HG03159 (cell line): ENCODE measurements around the gene MVD.

Experiments
- ATAC-seq: cut with Tn5 transposase; IDR thresholded peaks from one replicate; pipeline ENCODE4 v1.9.1; 2021; ENCODE audit warnings: mild to moderate bottlenecking, moderate library complexity; ENCODE audit not compliant: unreplicated experiment

Gene MVD

GRCh38 chr16:88627531-88628411 lies 35.1 kb downstream of the MVD start:
- ATAC-seq, result no peak

DNA sequence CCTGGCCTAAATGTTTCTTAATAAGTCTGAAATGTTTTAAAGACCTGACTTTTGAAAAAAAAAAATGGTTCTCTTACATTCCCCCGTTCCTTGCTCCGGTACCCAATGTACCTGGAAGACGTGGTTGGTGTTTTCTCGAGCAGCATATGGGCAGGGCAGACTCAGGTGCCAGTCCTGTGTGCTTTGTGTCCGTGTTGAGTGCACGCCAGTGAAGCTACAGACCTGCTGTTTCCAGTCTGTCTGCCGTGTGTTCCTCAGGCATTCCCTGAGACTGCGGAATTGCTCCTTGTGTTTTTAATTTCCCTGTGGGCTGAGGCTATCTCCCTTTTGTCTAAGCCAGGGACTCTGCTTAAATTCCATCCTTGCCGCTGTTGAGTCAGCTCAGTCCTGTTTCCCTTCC lies 36.2 kb downstream of the MVD start:
- ATAC-seq, result no peak

DNA sequence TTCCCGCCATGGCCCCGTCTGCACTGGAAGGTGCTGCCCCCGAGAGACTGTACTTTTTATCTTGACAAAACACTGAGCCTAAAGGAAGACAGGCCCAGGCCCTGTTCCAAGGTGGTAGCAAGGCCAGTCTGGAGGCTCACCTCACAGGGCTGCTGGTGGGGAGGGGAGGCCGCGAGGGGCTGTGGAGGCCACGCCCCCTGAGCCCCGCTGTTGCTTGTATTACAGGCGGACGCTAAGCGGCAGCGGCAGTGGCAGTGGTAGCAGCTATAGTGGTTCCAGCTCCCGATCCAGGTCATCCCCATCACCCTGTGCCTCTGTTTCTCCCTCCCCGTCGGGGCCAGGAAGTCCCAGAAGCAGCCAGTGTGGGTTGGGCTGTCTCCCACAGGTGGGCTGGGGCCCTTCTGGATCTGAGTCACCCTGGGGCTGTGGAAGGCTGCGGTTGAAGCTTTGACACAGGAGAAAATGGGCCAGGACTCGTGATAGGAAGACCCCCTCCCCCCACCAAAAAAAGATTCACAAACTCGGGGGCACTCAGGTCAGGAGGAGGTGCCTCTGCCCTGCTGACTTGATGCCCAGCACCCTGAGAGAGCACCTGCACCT lies 37.8 kb downstream of the MVD start:
- no peak for ATAC-seq

- no peak for ATAC-seq
Measured at GRCh38 chr16:88624481-88624880, 38.4 kb downstream of the MVD start.

DNA sequence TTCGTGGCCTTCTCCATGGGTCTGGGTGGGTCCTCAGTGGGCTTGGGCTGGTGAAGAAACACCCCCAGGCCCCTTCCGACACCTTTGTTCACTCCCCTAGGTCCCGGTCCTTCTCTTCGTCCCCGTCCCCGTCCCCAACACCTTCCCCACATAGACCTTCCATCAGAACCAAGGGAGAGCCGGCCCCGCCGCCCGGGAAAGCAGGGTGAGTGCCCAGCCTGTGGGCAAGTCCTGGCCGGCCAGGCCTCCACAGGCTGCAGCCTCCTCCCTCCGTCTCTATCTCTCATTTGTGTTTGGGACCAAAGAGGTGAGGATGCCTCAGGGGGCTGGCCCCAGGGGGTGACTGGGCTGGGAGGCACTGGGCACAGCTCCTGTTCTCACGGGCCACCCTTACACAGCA lies 39.0 kb downstream of the MVD start:
- ATAC-seq, result no peak

GRCh38 chr16:88622866-88623265 lies 40.0 kb downstream of the MVD start:
- ATAC-seq, result no peak

- ATAC-seq, result no peak
Measured at GRCh38 chr16:88622125-88622524, 40.8 kb downstream of the MVD start.

GRCh38 chr16:88619859-88620815 lies 42.8 kb downstream of the MVD start:
- ATAC-seq, result no peak

DNA sequence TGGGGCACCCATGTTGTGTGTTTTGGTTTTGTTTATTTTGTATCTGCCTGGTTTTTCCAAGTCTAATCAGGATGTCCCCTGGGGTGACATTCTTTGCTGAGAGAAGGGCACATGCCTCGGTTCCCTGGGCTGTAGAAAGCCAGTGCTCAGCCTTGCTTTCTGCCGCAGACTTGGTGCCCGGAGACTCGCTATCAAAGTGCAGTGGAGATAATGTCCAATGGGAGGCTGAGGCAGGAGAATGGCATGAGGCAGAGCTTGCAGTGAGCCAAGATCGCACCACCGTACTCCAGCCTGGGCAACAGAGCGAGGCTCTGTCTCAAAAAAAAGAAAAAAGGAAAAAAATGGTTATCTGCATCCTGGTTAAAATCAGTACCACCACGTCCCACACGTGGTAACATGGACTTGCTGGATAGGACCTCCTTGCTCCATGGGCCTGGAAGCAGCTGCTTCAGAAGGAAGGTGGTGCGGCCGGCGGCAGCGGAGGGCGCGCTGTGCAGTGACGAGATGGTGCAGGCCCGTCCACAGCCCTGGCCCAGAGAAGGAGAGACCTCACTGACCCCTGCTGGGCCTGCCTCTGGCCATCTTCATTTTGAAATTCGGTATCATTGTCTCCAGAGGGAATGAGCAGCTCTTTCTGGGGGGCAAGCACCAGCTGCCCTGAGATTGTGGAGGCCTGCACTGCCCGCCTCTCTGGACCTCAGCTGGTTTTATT lies 43.8 kb downstream of the MVD start:
- ATAC-seq, result no peak

DNA sequence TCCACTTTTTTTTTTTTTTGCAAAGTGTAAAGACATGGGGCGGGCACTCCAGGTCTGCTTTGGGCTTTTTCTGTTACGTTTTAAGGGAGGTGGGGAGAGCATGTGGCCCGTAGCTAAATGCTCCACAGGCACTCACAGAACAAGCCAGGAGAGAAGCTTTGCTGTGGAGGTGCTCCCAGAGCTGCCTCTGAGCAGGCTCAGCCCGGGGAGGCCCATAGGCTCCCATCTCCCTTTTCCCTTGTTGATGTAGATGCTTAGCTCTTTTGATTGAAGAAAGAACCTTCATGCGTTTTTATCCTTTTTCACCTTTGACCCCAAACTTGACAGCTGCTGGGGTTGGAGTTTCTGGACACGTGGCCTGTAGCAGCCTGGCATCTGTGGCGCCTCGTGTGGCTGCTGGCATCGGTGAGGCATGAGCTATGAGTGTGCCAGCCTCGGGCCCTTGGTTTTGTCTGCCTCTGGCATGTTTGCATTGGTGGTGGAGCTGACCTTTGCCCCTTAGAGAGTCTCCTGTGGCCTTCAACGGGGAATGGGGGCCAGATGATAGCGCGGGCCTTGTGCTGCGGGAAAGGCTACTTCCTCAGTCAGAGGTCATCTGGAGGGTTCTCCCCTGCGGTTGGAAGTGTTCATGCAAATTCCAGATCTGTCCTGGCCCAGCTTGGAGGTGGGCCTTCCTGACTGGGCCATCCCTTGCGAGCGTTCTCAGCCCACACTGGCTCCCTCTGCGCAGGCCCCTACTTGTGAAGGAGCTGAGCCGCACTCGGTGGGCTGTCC lies 44.5 kb downstream of the MVD start:
- ATAC-seq, result no peak

GRCh38 chr16:88617268-88618031 lies 45.4 kb downstream of the MVD start:
- ATAC-seq, result no peak

- ATAC-seq, result no peak
Measured at GRCh38 chr16:88616736-88617135, 46.2 kb downstream of the MVD start.

- no peak for ATAC-seq
Measured at GRCh38 chr16:88616320-88616719, 46.6 kb downstream of the MVD start.

GRCh38 chr16:88614818-88615580 lies 47.9 kb downstream of the MVD start:
- no peak for ATAC-seq

GRCh38 chr16:88613911-88614817 lies 48.7 kb downstream of the MVD start:
- no peak for ATAC-seq

GRCh38 chr16:88613293-88613692 lies 49.6 kb downstream of the MVD start:
- ATAC-seq, result no peak
